Eye (tissue), 1 donor: ENCODE data around the gene PARP12.

Source experiments
- DNase-seq: peaks from one replicate; pipeline ENCODE4 v3.0.0-alpha.2; 2015

Gene PARP12

DNA sequence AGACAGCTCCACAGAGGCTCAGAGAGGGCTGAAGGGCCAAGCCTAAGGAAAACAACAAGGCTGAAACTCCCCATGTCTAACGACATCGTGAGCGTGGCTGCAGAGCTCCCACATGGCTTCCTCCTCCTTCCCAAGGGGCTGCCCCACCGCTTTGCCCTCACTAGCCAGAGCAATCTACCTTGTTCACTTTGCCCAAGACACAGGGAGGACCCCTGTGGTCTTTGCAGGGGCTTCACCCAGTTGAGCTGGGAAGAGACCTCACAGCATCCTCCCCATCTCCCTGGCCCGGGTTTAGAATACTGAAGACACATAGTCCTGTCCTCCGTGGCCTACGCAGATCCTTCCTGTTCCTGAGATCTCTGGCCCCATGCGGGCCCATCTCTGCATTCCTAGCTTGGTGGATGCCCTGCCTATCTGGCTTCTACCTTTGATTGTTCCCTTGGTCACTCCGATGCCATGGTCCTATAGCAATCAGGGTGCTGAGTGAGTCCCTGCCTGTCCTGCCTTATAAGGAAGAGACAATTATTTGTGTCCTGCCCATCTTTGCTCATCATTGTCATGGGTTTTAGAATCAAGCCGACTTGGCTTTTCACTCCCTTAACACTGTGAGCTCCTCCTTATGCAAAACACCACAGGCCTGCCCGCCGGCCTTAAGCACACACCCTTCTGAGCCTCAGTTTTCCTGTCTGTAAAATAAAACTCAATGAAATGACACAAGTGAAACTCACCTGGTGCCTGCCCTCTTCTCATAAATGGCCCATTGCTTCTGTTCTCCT lies 73.2 kb downstream of the PARP12 start:
- DNase-seq, result no peak

DNA sequence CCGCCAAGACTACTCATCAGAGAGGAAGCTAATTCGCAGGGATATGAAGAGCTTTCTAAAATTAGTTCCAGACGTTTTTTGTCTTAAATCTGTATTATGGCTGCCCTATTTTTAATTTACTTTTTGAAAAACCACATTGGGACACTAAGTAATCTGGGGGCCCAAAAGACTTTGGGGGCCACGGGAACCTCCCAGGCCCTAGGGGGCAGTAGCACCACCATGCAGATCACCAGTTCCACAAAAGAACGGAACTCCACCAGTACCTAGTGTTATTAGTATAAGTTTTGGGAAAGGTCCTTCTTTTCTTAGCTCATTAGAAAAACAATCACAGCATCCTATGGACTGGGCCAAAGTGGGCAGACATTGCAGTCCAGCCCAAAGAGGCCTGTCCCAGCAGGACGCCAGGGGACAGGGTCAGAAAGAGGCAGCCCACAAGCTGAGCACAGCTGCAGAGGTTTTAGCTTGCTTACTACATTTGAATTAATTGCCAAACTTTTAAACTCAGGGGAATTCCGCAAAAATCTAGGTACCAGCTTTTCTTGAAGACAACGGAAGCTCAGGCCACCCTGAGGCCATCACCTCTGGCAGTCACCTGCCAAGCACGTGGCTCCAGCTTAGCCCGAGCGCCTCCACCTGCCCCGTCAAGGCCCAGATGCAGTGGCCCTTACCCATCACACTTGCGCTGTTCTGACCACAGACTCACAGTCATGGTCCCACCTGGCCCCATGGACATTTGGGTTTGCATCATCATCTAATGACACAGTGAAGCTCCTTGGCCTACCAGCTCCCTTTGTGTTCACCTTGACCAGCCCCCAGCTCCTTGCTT lies 74.8 kb downstream of the PARP12 start:
- no peak for DNase-seq

DNA sequence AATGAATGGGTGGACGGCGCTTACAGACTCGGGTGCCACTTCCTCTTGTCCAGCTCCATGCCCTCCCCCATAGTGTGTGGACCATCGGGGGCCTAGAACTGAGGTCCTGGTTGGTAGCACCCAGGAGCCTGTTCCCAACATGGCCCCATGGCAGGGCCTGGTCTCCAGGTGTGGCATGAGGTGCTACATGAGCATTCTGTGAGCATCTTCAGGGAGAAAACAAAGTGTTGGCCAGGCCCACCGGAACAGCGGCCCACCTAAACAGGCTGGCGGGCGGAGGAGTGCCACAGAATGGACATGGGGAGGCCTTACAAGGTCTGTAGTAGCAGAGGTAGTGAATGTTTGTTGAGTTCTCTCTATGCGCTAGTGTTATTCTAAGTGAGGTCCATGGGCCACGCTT lies 76.9 kb downstream of the PARP12 start:
- DNase-seq, result no peak

DNA sequence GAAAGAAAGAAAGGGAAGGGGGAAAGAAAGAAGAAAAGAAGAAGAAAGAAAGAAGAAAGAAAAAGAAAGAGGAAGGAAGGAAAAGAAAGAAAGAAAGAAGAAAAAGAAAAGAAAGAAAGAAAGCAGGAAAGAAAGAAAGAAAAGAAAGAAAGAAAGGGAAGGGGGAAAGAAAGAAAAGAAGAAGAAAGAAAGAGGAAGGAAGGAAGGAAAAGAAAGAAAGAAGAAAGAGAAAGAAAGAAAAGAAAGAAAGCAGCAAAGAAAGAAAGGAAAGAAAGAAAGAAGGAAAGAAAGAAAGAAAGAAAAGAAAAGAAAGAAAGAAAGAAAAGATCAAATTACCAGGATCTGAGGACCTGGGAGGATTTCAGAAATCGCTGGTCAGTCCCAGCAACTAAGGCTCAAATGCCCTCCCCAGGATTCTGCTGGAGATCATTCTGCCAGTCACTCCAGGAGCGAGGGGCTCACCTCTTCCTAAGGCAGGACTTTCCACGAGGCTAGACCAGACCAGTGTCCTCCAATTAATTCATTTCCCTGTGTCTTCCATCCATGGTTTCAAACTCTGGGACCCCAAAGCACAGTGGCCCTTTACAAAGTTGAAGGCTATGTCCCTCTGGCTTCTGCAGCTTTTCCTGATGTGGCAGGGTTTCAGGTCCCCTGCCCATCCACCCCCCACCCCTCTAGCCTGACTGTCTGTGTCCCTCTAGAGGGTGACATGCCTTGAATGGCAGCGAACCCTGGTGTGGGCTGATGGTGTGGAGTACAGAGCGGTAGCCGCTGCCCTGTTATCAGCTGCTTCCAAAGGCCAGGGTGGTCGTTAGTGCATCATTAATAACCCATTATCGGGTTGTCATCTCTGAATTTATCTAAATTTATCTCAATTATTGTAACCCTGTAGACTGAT lies 77.9 kb downstream of the PARP12 start:
- no peak for DNase-seq

DNA sequence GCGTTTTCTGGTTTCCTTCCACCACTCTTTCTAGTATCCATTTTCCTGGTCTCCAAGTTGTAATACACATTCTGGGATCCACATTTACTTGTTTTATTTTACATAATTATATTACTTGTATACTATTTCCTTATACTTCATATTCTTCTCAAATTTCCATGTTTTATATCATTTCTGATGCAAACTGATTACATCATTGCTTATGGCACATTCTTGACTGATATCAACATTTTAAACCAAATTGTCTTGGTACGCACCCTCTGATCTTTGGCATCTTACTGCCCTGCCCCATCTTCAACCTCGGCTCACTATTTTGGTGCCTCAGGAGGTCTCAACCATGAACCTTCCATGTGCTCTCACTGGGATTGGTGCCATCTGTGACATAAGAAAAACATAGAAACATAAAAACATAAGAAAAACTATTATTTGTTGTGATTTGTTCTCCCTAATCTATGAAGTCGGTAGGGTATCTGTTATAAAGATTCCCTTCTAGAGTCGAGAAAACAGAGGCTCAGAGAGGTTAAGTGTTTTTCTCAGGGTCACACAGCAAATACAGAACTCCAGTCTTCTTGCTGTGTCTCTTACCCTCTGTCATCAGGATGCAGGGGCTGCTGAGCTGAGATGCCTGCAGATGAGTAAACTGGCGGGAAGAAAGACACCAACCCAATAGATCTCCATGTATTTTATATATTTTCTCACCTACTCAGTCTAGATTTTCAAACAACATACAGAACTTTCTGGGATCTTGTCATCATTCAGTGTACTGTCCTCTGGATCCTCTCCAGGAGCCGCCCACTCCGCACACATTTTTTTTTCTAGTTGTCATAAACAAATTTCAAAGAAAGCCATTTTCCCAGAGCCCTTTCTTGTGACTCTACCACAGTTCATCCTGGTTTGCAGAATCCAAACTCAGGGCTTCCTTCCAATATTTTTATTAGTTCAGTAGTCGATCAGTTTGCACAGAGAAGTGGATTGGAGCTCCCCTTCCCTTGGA lies 79.5 kb downstream of the PARP12 start:
- no peak for DNase-seq

DNA sequence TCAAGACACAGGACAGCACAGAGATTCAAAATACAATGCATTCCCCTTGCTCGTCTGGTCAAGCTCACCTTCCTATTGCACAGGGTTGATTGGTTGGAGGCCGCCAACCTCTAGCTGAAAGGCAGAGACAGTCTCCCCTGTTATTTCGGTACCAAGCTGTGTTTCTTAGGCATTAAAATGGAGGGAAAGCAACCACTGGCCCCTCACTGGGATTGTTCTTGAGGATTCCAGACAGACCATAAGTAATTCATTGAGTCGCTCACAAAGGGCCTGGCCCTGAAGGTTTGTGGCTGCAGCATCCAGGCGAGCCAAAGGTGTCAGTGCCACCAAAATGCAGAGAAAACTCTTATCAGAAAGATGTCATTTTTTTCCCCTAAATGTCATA lies 81.2 kb downstream of the PARP12 start:
- DNase-seq, result peak; percentile 45

DNA sequence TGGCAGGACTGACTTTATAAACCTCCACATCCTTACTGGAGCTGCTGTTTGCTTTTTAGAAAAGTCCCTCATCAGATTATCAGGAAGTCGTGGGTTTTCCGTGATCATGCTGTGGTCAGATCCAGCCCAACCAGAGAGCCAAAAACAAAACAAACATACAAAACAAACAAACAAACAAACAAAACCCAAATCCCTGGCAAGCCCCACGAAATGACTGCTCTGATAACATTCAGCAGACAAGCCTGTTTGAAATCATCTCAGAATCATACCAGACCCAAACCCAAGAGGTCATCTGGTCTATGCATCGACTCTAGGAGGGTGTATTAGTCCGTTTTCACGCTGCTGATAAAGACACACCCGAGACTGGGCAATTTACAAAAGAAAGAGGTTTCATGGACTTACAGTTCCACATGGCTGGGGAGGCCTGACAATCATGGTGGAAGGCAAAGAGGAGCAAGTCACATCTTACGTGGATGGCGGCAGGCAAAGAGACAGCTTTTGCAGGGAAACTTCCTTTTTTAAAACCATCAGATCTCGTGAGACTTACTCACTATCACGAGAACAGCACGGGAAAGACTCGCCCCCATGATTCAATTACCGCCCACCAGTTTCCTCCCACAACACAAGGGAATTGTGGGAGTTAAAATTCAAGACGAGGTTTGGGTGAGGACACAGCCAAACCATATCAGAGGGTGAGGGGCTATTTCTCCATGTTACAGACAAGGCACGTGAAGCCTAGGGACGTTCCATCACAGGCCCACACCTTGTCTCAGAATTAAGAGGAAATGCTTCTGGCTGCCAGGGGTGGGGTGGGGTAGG lies 85.7 kb downstream of the PARP12 start:
- DNase-seq, result no peak

DNA sequence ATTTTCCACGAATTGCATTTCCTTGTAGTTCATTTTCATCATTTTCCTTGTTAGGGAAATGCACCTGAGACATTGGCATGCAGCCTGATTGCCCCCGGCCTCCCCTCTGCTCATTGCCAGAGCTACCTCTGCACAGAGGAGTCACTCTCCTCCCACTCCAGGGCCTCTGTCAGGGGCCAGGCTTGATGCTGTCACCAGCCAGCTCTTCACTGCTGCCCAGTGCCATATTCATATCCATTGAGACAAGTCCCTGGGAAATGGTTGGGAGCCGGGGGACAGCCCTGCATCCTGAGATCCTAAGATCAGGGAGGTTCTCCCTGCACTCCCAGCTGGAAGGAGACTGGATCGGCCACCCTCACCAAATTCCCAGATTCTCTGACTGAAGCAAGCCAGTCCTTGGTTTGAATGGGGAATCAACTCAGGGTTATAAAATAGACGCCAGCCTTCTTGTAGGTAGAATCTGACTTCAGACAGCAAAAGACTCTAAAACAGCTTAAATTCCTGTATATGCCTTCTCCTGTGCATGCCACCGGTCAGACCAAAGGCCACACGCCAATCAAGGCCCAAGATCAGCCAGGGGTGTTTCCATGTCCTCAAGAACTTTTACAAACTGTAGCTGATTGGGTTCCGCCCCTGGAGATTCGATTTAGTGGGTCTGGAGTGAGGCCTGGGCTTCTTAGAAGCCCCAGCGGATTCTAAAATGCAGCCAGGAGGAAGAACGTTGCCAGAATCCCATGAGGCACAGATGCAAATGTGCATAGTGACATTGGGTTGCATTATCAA lies 86.5 kb downstream of the PARP12 start:
- no peak for DNase-seq

DNA sequence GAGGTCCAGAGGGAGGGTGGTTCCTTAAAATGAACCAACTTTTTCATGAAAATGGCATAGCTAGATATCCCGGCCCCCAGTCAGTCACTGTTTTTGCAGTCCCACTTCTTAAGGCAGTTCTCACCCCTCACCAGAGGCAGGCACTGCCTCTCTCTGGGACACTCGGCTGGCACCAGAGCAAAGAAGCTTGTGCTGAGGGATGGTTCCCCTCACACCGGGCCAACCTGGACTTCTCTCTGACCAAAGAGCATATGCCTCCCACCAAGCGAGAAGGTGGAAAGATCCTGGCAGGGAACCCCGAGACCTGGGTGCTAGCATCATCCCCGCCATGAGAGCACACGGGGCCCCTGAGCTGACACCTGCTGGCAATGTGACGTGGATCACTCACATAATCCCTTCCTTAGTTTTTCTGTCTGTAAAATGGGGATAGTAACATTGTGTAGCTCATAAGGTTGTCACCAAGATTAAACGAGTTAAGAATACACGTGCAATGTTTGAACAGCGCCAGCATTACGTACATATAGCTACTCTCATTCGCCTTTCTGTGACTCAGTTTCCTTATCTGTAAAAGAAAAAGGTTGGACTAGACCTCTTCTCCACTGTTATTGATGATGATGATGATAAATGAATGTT lies 88.5 kb downstream of the PARP12 start:
- DNase-seq, result no peak
